HUES6 (cell line): ENCODE results near the gene PAPSS2.
A peak's percentile ranks its signal among the peaks of the same experiment; 100 is the strongest.

ENCODE experiments used
- H3K27ac ChIP-seq: 2 replicates; pipeline ENCODE4 v1.7.0; 2013; ENCODE audit warnings: low read depth, mild to moderate bottlenecking, low read length, inconsistent platforms
- H3K27me3 ChIP-seq: 2 replicates; pipeline ENCODE4 v1.6.1; 2013; ENCODE audit warnings: low read length; ENCODE audit not compliant: control insufficient read depth, insufficient read depth
- H3K36me3 ChIP-seq: 2 replicates; pipeline ENCODE4 v1.6.1; 2013; ENCODE audit warnings: low read length; ENCODE audit not compliant: control insufficient read depth, insufficient read depth
- H3K4me1 ChIP-seq: 2 replicates; pipeline ENCODE4 v1.6.1; 2013; ENCODE audit warnings: low read length; ENCODE audit not compliant: control insufficient read depth, insufficient read depth
- H3K4me3 ChIP-seq: 2 replicates; pipeline ENCODE4 v1.5.1; 2013; ENCODE audit warnings: low read depth, low read length
- H3K9ac ChIP-seq: one replicate; pipeline ENCODE4 v1.6.1; 2013; ENCODE audit warnings: mild to moderate bottlenecking, low read length
- H3K9me3 ChIP-seq: 2 replicates; pipeline ENCODE4 v1.6.1; 2013; ENCODE audit warnings: low read depth, low read length; ENCODE audit not compliant: control insufficient read depth, insufficient read depth

The PAPSS2 gene

DNA sequence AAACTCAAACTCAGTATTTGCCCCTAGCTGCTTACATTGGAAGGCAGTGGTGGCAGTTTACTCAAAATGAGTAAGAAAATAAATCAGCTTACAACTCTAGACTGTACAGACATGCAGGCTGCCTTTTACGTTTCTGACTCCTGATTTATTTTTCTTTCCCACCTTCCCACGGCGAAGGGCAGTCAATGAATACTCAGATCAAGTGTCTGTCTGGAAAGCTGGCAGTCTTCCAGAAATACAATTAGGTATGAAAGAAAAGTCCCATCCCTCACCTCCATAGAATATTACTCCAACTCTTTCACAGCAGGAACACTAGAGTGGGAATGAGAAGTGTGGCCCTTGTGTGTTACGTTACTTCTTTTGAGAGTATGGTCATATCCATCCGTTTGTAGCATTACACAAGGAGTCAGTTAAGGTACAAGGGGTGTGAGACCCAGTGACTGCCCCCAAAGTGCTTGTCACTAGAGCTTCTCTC lies 1.3 kb upstream of the PAPSS2 start:
- H3K9me3 ChIP-seq = no peaks in the 10 kb centered on the region
- no peak overlapping the region for H3K27ac ChIP-seq
- no peak overlapping the region for H3K9ac ChIP-seq
- no peak overlapping the region for H3K4me3 ChIP-seq
- H3K4me1 ChIP-seq = peaks cover 44% of the 10 kb centered on the region
- H3K36me3 ChIP-seq = no peaks in the 10 kb centered on the region
- H3K27me3 ChIP-seq = no peaks in the 10 kb centered on the region

DNA sequence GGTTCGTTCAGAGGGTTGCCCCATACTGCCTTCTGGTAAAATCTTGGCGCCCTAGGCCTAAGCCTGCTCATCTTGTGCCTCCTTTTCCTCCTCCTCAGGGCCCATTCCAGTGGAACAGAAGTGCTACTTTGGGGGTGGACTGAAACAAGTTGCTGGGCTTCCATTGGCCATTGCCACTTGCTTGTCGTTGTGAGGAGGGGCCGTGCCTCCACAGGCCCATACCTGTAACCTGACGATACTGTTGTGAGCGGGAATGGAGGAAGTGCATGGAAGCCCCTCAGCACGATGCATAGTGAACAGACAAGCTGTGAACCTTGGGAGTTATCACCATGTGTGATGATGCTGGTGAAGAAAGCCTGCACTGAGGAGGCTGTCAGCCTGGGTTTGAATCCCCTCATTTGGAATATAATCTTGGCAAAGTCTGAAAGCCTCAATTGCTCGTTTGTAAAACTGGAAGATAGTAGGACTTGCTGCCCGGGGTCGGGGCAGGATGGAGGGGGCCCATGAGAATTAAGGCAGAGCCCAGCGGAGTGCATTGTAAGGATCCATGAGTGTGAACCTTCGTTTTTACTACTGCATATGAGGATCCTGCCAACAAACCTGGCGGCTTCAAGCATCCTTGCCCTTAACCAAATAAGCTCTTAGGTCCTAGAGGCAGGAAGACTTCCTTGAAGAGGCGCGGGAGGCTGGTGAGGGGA lies 671 bp upstream of the PAPSS2 start:
- Histone ChIP-seq H3K9ac (peak overlapping the region; percentile 56), H3K4me3 (peak overlapping the region; percentile 86), H3K4me1 (peaks cover 44% of the 10 kb centered on the region), H3K27ac (no peak overlapping the region), H3K9me3 (no peaks in the 10 kb centered on the region), H3K36me3 (no peaks in the 10 kb centered on the region), H3K27me3 (no peaks in the 10 kb centered on the region)

DNA sequence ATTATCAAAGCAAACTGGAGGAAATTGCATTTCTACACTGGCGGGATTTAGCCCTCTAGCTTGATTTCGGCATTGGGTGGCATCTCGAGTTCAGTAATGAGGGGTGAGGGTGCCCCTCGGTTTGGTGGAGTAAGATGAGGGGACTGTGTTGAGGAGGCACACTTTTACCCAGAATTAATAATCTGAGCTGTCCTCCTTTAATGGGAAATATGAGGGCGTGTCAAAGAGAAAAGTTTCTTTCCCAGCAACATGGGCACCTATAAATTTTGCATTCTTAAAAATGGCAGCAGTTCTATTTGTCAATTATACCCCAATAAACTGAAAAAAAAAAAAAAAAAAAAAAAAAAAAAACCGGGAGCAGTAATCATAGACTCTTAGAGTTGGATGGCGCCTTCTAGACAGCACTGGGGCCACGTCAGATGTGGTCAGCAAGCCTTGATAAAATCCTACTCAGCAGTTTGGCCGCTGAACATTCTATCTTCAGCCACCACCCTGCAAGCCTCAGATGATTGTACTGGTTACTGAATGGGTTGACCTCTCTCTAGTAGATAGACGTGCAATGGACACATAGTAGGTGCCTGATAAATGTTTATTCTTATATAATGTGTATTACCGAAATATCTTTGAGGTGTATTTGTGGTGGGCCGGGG lies 931 bp downstream of the PAPSS2 start:
- Histone ChIP-seq H3K9me3 (no peaks in the 10 kb centered on the region), H3K36me3 (no peaks in the 10 kb centered on the region), H3K27me3 (no peaks in the 10 kb centered on the region), H3K4me1 (peaks cover 44% of the 10 kb centered on the region), H3K27ac (no peak overlapping the region), H3K4me3 (peak overlapping the region; percentile 86), H3K9ac (peak overlapping the region; percentile 74)

DNA sequence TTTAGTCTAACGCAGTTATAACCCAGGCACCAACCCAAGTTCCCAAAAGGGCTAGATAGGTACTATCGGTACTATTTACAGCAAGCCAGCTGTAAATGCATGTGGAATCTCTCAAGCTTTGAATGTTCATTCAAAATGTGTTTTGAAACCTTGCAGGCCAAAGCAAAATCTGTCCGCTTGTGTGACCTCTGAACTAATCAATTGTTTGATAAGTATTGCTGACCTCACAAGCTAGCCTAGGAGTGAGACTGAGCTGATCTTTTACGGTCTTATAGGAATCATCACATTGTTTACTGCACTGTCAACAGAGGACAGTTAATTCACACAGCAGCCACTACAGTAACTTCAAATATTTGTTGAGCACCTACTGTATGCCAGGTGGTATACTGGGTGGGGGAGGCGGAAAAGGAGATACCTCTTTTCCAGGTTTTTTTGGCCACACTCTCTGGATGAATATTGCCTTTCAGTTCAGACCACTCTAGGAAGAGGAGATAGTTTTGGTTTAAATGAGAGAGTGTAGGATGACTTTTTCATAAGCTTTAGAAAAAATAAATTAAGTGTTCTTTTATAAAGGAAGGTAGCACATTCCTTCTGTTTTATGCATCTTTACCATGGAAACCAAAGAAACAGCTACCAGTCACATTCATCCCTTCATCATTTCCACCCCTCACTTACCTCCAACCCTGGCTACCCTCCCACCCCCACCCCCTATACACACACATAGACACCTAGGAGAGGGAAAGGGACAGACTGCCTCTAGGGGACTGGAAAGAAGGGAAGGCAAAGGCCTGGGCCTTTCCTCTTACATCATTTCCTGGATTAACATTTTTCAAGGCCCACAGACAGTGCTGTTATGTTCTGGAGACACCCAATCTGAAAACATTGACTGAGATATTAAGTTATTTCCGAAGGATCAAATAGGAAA lies 2.4 kb downstream of the PAPSS2 start:
- Histone ChIP-seq H3K9me3 (no peaks in the 10 kb centered on the region), H3K27ac (no peak overlapping the region), H3K4me1 (peaks cover 37% of the 10 kb centered on the region), H3K27me3 (no peaks in the 10 kb centered on the region), H3K4me3 (no peak overlapping the region; the same call in 1 of the 2 replicates), H3K36me3 (peaks cover 8% of the 10 kb centered on the region; the same call in 1 of the 2 replicates), H3K9ac (no peak overlapping the region)

DNA sequence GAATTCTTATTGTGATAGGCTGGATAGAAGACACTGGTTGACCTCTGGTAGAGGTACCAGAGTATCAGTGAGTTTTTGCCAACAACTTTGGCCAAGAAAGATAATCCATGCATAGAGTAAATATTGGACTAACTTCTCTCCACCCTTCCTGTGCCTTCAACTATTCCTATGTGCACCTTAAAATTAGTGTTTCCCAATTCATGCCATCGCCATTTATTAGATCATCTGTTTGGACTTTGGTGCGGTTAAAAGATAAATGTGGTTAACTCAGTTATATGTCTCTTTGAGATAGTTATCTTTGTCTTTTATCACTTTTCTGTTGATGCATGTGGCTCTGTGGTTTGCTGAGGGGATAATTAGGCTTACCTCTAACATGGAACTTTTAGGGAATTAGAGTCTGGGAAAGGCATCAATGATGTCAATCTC lies 4.6 kb downstream of the PAPSS2 start:
- Histone ChIP-seq H3K36me3 (peaks cover 8% of the 10 kb centered on the region; the same call in 1 of the 2 replicates), H3K27me3 (no peaks in the 10 kb centered on the region), H3K9me3 (no peaks in the 10 kb centered on the region), H3K9ac (no peak overlapping the region), H3K4me1 (peaks cover 20% of the 10 kb centered on the region), H3K27ac (no peak overlapping the region), H3K4me3 (no peak overlapping the region)

DNA sequence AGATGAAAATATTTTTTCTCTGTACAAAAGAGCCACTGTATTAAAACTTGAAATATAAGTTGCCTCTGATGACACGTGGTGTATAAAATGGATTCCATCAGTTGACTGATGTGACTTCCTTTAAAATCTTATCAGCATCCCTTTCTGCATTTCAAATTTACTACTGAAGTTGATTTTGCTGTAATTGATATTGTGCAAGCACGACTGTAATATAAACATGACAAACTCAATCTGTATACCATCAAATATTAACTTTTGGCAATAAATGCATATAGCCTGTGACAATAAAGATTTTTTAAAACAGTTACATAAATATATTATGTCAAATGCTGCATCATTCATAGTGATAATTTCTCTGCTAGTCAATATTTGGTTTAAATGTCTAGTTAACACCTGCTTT lies 7.8 kb downstream of the PAPSS2 start:
- H3K4me1 ChIP-seq = peaks cover 3% of the 10 kb centered on the region; the same call in 1 of the 2 replicates
- no peaks in the 10 kb centered on the region for H3K27me3 ChIP-seq

DNA sequence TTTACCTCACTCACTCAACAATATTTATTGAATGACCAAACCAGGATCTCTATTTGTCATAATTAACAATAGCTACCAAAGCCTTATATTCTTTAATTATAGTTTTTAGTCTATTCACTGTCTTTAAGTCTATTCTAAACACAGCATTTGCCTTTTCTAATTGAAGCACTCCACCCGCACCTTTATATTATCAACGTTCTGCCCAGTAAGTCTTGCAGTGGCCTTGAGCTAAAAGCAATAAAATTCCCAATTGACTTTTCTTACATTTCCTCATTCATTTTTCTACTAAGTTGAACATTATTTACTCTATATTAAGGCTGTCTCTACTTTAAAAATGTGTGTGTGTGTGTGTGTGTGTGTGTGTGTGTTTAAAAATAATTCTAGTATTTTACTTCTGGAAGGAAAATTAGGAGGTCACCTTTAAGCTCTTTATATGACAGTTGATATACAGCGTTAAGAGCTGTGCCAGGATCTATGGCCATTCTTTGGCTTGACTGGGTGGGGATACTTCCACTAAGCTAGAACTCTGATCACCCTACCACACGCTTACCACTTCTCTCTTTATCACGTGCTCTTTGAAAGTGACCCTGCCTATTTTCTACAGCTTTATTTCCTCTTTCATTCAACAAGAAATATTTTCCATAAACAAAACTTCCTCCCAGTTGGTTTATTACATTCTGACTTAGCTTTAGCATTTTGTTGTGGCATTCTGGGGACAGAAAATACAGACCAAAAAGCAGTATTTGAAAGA lies 8.8 kb downstream of the PAPSS2 start:
- Histone ChIP-seq H3K9ac (no peak overlapping the region), H3K4me3 (no peak overlapping the region), H3K27me3 (no peaks in the 10 kb centered on the region), H3K4me1 (no peaks in the 10 kb centered on the region), H3K36me3 (peaks cover 8% of the 10 kb centered on the region; the same call in 1 of the 2 replicates), H3K9me3 (no peaks in the 10 kb centered on the region), H3K27ac (no peak overlapping the region)

More for the DNA sequence above, 7.8 kb downstream of the PAPSS2 start:
- Histone ChIP-seq H3K36me3 (peaks cover 8% of the 10 kb centered on the region; the same call in 1 of the 2 replicates), H3K27ac (no peak overlapping the region), H3K9ac (no peak overlapping the region), H3K4me3 (no peak overlapping the region), H3K9me3 (no peaks in the 10 kb centered on the region)

DNA sequence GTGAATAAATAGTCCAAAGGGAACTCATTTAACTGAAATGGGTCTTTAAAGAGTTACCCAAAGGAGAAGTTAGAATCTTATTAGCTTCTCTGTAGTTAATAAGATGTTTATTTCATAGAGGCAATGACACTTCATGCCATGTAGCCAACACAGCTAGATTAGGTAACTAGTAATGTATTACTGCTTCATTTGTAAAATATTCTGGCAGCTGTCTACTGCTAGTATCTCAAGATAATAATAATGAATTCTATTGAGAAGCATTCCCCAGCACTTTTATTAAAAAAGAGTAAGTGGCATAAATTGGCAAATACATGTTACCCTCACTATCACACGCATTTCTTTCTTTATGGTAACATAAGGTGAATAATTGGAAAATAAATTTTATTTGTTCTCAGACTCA lies 10.1 kb downstream of the PAPSS2 start:
- no peak overlapping the region for H3K4me3 ChIP-seq
- peaks cover 8% of the 10 kb centered on the region; the same call in 1 of the 2 replicates for H3K36me3 ChIP-seq
- no peaks in the 10 kb centered on the region for H3K27me3 ChIP-seq
- H3K4me1 ChIP-seq = peaks cover under 1% of the 10 kb centered on the region; the same call in 1 of the 2 replicates
- no peaks in the 10 kb centered on the region for H3K9me3 ChIP-seq
- no peak overlapping the region for H3K27ac ChIP-seq
- no peak overlapping the region for H3K9ac ChIP-seq

DNA sequence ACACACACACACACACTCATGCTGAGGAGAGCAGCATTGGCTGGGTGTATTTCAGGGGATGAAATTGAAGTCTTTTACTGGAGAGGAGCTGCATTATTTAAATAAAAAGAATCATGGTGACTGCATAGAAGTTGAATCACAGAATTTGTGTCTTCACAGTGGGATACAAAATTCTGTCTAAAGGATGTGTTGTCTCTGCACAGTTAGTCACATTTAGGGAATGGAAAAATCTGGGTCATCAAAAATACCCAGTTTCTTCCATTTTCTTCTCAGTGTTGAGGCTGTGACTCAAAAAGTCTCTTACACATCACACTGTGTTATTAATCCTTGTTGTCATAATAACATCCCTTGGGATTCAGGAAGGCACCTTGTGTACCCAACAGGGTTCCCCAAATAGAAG lies 10.9 kb downstream of the PAPSS2 start:
- H3K4me3 ChIP-seq = no peak overlapping the region
- H3K27ac ChIP-seq = no peak overlapping the region
- H3K4me1 ChIP-seq = peaks cover 7% of the 10 kb centered on the region
- no peaks in the 10 kb centered on the region for H3K27me3 ChIP-seq
- peaks cover 8% of the 10 kb centered on the region; the same call in 1 of the 2 replicates for H3K36me3 ChIP-seq
- H3K9me3 ChIP-seq = no peaks in the 10 kb centered on the region
- no peak overlapping the region for H3K9ac ChIP-seq

DNA sequence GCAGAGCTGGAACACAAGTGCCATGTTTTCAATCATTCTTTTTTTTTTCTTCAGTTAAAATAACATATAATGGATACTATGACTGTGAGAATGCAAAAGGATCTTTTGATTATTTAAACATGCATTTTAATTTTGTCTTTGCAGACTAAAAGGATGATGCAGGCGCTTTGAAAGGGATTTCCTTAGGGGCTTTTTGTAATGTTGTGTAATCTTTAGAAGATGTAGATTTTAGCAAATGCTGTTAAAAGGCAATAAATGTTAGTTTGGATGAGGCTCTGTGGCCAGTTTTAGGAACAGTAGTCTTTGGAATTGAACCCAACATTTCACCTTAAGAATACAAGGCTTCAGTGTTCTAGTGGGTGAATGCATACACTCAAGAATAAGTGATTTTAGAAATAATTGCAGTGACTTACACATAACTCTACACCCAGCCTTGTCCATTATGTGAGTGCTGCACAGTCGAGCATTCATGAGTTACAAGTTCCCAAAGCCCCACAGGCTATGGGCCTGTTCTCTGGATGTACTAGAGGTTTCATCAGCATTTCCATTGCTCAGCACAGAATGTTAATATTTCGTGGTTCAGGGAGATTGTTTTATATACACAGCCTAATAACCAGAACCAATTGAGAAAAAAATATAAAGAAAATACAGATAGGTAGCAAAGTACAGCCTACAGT lies 11.6 kb downstream of the PAPSS2 start:
- no peak overlapping the region for H3K4me3 ChIP-seq
- peaks cover 12% of the 10 kb centered on the region for H3K4me1 ChIP-seq
- H3K9ac ChIP-seq = no peak overlapping the region
- peaks cover 5% of the 10 kb centered on the region; the same call in 1 of the 2 replicates for H3K36me3 ChIP-seq
- no peaks in the 10 kb centered on the region for H3K9me3 ChIP-seq
- no peaks in the 10 kb centered on the region for H3K27me3 ChIP-seq
- no peak overlapping the region for H3K27ac ChIP-seq
